Measurements from ENCODE around the gene TTC21A.
A peak's percentile ranks its signal among the peaks of the same experiment; 100 is the strongest.
"Not testable (repeated sequence)": the region's sequence is repeated elsewhere in the genome, so short reads cannot be mapped to it uniquely, and the experiment has no call there.

TTC21A gene

GRCh38 chr3:39149498-39150147, 42.1 kb downstream of the TTC21A start:
- DNase-seq (ENCODE audit: low spot score), result no peak

- DNase-seq (ENCODE audit: low spot score), result no peak
Observed at GRCh38 chr3:39150148-39150802, 42.8 kb downstream of the TTC21A start.

GRCh38 chr3:39150803-39151631, 43.5 kb downstream of the TTC21A start:
- peak; percentile 86 for DNase-seq (ENCODE audit: low spot score)

GRCh38 chr3:39153977-39154279, 46.4 kb downstream of the TTC21A start:
- no peak for DNase-seq (ENCODE audit: low spot score)

- DNase-seq (ENCODE audit: low spot score), result no peak
Observed at GRCh38 chr3:39154280-39155021, 47.0 kb downstream of the TTC21A start.

- peak; percentile 17 for DNase-seq (ENCODE audit: low spot score)
Observed at GRCh38 chr3:39156421-39156820, 48.9 kb downstream of the TTC21A start.

- DNase-seq (ENCODE audit: low spot score), result no peak
Observed at GRCh38 chr3:39157359-39157758, 49.9 kb downstream of the TTC21A start.

- DNase-seq (ENCODE audit: low spot score), result no peak
Observed at GRCh38 chr3:39158148-39158715, 50.8 kb downstream of the TTC21A start.

- no peak for DNase-seq (ENCODE audit: low spot score)
Observed at GRCh38 chr3:39164414-39164813, 56.9 kb downstream of the TTC21A start.

GRCh38 chr3:39165518-39165917, 58.0 kb downstream of the TTC21A start:
- DNase-seq (ENCODE audit: low spot score), result no peak

- peak; percentile 89 for DNase-seq (ENCODE audit: low spot score)
Observed at GRCh38 chr3:39166134-39166710, 58.7 kb downstream of the TTC21A start.

- DNase-seq (ENCODE audit: low spot score), result peak; percentile 77
Observed at GRCh38 chr3:39166932-39167532, 59.6 kb downstream of the TTC21A start.

GRCh38 chr3:39168156-39168780, 60.8 kb downstream of the TTC21A start:
- DNase-seq (ENCODE audit: low spot score), result no peak

GRCh38 chr3:39169712-39170111, 62.2 kb downstream of the TTC21A start:
- no peak for DNase-seq (ENCODE audit: low spot score)

- DNase-seq (ENCODE audit: low spot score), result no peak
Observed at GRCh38 chr3:39170461-39170860, 63.0 kb downstream of the TTC21A start.

- DNase-seq (ENCODE audit: low spot score), result not testable (repeated sequence)
Observed at GRCh38 chr3:39170877-39171276, 63.4 kb downstream of the TTC21A start.

- no peak for DNase-seq (ENCODE audit: low spot score)
Observed at GRCh38 chr3:39171860-39172259, 64.4 kb downstream of the TTC21A start.

- no peak for DNase-seq (ENCODE audit: low spot score)
Observed at GRCh38 chr3:39173318-39174125, 66.0 kb downstream of the TTC21A start.

- DNase-seq (ENCODE audit: low spot score), result no peak
Observed at GRCh38 chr3:39176025-39176714, 68.7 kb downstream of the TTC21A start.
